Globus pallidus (tissue), 1 donor: Measurements from ENCODE around the gene LHFPL6.

ENCODE experiments used
- DNase-seq: peaks from one replicate; pipeline ENCODE4 v3.0.0-alpha.2; 2015; ENCODE audit warnings: low spot score

The LHFPL6 gene

GRCh38 chr13:39510316-39510695 lies 92.7 kb downstream of the LHFPL6 start:
- DNase-seq, result no peak

GRCh38 chr13:39509616-39510315 lies 93.2 kb downstream of the LHFPL6 start:
- DNase-seq, result no peak

GRCh38 chr13:39506559-39507390 lies 96.2 kb downstream of the LHFPL6 start:
- no peak for DNase-seq

DNA sequence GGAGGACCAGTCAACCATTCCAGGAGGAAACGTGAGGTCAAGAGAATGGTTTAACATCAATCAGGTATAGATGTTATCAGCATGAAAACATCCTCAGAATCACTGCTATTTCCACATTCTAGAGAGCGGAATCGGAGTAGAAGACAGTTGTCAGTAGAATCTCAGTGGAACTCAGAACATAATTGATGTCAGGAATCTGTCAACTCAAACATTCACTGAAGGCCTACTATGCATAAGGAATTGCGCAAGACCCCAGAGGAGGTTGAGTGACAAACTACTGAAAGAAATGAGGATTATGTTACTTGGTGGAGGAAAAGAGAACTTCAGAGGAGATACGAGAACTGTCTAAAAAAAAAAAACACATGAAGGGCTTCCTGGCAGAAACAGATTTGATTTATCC lies 97.8 kb downstream of the LHFPL6 start:
- DNase-seq, result no peak

DNA sequence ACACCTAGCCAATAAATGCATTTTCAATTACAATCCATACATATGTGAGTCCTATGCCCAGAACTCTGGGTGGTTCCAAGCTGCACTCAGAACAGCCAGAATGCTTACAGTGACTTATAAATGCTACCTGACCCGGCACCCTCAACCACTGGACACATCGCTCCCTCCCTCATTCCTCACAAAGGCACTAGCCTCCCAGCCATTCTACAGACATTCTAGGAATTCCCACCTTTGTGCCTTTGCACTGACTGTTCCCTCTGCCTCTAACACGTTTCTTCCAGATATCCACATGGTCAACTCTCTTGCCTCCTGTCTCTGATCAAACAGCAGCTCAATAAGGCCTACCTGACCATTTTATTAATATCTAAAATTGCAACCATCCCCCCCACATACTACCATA lies 99.9 kb downstream of the LHFPL6 start:
- DNase-seq, result no peak

DNA sequence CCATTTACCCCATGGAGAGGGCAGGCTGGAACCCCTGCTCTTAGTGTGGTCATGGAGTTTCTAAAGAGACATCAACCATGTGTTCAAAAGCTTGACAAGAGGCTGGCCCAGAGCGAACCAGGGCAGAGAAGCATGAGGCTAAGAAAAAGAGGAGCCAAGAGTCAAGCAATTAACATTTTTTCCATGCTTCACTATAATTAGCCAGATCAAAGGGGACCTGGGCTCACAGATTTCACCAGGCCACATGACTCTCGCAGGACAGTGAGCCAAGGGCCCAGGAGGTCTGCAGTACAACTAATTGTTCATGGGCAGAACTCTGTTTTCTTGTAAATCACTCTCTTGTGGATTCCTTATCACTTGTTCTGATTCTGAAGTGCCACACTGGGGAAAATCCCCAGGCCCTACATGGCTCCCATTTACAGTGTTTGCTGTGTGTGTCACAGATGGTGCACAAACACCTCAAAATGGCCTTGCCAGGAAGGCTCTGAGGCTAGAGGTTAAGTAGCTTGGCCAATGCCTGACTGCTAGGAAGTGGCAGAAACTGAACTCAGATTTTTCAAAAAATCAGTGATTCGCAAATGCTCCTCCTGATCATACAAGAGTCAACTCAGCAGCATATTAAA lies 101.2 kb downstream of the LHFPL6 start:
- DNase-seq, result peak; percentile 26

DNA sequence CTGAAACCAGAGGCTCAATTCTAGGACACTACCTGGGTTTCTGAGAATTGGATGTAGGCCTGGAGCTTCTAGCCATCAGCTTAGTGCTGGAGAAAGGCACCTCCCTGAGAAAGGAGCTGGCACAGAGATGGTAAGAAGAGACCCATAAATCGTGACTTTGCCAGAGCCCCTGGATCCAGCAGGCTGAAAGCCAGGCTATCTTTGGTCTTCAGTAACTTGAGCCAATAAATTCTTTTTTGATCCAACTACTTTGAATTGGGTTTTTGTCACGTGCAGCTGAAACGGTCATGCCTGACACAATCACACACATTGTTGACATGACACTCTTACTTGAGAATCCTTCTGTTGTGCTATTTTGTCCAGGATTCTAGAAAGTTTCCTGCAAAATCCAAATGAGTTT lies 103.4 kb downstream of the LHFPL6 start:
- DNase-seq, result no peak

DNA sequence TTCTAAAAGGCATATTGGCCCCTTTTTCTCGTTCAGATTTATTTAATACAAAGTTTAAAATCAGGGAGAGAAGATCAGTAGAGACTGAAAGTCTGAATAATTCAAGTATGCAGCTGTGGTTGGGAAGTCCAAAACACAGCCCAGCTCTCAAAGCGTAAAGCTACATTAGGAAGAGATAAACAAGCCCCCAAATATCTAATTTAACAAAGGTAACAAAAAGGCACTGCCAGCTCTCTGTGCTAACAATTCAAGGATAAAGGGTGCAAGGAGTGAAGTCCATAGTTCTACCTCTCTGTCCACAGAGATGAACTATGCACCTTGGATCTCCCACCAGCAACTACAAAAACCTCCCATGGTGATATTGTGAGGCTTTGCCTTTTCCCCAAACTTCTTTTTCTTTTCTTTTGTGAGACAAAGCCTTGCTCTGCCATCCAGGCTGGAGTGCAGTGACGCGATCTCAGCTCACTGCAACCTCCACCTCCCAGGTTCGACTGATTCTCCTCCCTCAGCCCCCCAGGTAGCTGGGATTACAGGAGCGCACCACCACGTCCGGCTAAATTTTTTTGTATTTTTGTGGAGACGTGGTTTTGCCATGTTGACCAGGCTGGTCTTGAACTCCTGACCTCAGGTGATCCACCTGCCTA lies 104.4 kb downstream of the LHFPL6 start:
- no peak for DNase-seq

DNA sequence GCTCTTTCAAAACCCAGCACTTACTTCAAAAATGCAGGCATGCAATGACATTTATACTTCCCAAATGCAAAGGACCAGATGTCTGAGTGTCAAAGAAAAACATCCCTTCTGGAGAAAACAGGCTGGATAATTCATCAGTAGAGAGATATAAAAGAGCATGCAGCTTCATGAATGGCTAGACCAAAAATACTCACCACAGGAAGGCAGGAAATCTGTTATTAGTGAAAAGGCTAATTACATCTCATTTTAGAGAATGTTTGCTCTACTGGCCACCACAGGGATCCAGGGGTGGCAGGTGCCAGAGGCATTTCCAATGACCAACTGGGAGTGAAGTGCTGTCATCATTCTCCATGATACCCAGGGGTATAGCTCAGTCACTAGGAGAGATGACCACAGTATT lies 106.5 kb downstream of the LHFPL6 start:
- DNase-seq, result no peak

- no peak for DNase-seq
These were observed 108.4 kb downstream of the LHFPL6 start for GRCh38 chr13:39494633-39495032.

- no peak for DNase-seq
These were observed 109.0 kb downstream of the LHFPL6 start for GRCh38 chr13:39494006-39494405.

- no peak for DNase-seq
These were observed 112.9 kb downstream of the LHFPL6 start for GRCh38 chr13:39490136-39490535.

GRCh38 chr13:39486758-39487157 lies 116.2 kb downstream of the LHFPL6 start:
- no peak for DNase-seq

DNA sequence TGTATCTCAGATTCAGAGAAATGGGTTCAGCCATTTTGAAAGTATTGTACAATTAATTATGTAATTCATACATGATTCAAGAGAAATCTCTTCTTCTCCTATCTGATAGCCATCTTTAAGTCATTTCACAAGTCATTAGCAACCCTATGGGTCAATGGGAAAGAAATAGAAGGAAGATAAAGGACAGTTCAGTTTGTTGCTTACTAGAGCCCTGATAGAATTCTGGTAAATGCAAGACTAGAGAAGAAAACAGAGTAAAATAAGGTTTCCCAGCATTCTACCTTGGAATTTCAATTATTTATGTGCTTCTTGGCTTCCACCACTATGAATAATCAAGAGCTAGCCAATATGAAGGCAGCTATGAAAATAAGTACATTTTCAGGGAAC lies 117.7 kb downstream of the LHFPL6 start:
- DNase-seq, result no peak

- no peak for DNase-seq
These were observed 118.3 kb downstream of the LHFPL6 start for GRCh38 chr13:39484506-39485313.

DNA sequence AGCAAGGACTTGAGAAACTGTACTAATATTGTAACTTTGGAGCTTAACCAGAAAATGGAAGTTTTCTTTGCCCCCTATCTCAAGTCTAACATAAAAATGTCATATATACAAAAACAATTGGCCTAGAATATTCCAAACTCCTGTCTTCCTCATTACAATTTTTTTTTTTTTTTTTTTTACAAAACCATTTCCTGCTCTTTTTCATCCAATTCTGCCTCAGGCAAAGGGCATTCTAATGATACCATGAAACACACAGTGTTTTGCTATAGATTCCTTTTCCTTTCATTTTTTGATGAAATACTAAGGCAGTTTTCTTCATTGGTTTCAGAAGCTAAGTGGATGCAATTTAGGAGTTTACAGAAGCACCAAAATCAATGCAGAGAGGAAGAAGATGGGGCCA lies 119.7 kb downstream of the LHFPL6 start:
- no peak for DNase-seq

DNA sequence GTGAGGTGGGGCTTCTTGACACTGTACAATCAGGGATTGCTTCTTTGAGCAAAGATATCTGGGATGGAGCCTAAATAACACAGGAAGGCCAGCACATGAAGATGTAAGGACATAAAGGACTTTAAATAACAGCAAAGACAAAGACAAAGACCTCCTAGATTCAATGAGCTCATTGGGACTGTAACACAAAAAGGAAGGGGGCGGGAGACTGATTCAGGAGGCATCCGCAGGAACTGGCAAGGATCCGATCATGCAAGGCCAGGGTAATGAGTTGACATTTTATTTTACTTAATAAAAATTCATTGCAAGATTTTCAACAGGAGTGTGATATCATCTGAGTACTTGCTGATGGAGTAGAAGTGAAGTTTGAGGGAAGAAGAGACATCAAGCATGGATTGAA lies 121.5 kb downstream of the LHFPL6 start:
- DNase-seq, result no peak

DNA sequence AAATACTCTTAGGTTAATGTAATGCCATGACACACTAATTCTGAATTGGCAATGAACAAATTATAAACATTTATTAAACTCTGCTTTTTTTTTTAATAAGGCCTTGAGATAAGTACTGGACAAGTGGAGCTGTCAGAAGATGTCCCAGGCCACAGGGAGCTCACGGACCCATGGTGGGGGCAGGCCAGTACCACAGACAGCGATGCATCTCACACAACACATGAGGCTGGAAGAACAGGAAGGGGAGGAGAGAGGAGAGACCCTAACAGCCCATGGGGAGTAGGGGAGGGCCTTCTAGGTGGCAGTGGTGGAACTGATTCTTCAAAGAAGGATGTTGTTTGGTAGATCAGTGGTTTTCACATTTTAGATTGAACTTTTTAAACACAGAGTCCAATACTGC lies 128.4 kb downstream of the LHFPL6 start:
- no peak for DNase-seq

- no peak for DNase-seq
These were observed 133.3 kb downstream of the LHFPL6 start for GRCh38 chr13:39469676-39470075.

- no peak for DNase-seq
These were observed 134.7 kb downstream of the LHFPL6 start for GRCh38 chr13:39468306-39468705.

DNA sequence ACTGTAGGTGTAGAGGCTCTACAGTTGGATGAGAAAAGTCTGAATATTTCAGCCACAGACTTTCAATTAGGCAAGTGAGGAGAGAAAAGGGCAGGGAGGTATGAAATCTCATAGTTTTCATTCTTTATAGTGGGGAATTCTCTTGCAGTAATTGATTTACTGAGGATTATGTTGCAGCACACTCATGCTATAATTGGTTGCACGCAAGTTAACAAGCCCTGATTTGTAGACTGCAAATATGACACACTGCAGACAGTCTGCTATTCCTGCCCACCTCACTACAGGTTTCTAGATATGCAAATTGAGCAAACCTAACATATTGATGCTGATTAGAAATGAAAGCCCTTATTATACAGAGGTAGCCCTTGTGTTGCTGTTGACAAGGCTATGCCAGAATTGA lies 139.4 kb downstream of the LHFPL6 start:
- DNase-seq, result no peak

- no peak for DNase-seq
These were observed 140.1 kb downstream of the LHFPL6 start for GRCh38 chr13:39462906-39463305.
